Ascending aorta (tissue), 2 donors: ENCODE measurements around the gene ATP11A. TPM values are rescaled to one million over a fixed set of nuclear protein-coding genes. Genes with fewer than 3 reads are reported as not detected.

ENCODE experiments used
- DNase-seq, 2 donors: peaks; one replicate each; pipeline ENCODE4 v3.0.0-alpha.2; 2019; ENCODE audit warnings: low spot score in 2 of 2
- H3K27ac ChIP-seq, 2 donors: fragments of 200-600 bp; sonication (generic); one replicate each; pipeline ENCODE4 v1.5.1; 2016 to 2017; ENCODE audit warnings: mild to moderate bottlenecking in 1 of 2
- H3K27me3 ChIP-seq: fragments of 200-600 bp; sonication (generic); one replicate; pipeline ENCODE4 v1.5.1; 2017
- H3K36me3 ChIP-seq, 2 donors: fragments of 200-600 bp; sonication (generic); one replicate each; pipeline ENCODE4 v1.5.1; 2016
- H3K4me1 ChIP-seq, 2 donors: fragments of 200-600 bp; sonication (generic); one replicate each; pipeline ENCODE4 v1.5.1; 2016 to 2017; ENCODE audit warnings: mild to moderate bottlenecking in 1 of 2
- H3K4me3 ChIP-seq, 2 donors: fragments of 200-600 bp; sonication (generic); one replicate each; pipeline ENCODE4 v1.5.1; 2016 to 2017; ENCODE audit warnings: mild to moderate bottlenecking in 1 of 2
- H3K9me3 ChIP-seq, 2 donors: fragments of 200-600 bp; sonication (generic); one replicate each; pipeline ENCODE4 v1.5.1; 2016
- intact Hi-C: fragments of 100-400 bp; cut with DNase I; formaldehyde crosslinking; loops from one replicate; pipeline ENCODE4 v1.15.1; 2023
- total RNA-seq: library from RNA; depleted of rRNA; stranded (reverse); fragments of >200 nt; gene quantifications from one replicate; pipeline ENCODE4 v1.1.0, GENCODE V29; 2016
- TF ChIP-seq, protein P1 (sequence below), 3 experiments: fragments of 200-600 bp in 2 of 3; fragments of 450-650 bp in 1 of 3; sonication (generic) in 2 of 3; IDR thresholded peaks; one replicate each; pipeline ENCODE4 v1.5.1; 2016 to 2019; ENCODE audit warnings: antibody characterized with exemption in 3 of 3, mild to moderate bottlenecking in 1 of 3, moderate library complexity in 1 of 3

The ATP11A gene
- total RNA-seq, 1 donor from 2014 or later: 50.1 TPM

DNA sequence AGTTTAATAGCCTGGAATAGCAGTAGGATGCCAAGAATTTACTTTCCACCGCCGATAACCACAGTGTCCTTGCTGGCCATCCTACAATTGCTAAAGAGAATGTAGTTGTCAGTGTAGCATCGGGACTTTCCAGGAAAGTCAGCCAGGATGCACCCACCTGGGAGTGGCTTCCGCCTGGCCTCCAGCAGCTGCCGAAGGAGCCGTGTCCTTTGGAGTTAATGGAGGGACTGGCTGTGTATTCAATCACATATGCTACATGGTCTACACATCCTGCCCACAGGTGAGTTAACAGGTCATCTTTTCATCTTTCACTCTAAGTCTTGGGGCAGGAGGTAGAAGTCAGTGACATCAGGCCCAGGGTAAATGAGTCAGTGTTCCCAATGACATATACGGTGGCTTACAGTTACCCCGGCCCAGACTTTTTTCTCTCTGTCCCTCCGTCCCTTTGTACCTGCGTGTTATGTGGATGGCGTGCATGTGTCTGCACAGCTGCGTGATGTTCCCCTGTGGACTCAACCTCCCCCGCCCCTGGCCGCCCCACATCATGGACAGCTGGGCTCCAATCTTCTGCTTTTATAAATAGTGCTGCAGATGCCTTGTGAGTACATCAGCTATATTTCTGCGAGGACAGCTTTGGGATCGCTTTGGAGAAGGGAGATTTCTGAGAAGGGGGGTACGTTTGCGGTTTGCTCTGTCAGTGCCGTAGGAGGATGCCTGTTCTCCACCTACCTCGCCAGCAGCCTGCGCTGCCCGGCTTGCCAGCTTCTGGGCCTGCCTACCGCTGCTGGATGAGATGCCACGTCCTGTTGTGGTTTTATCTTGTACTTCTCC, 63.1 kb downstream of the ATP11A start:
- TF ChIP-seq, protein P1, sequence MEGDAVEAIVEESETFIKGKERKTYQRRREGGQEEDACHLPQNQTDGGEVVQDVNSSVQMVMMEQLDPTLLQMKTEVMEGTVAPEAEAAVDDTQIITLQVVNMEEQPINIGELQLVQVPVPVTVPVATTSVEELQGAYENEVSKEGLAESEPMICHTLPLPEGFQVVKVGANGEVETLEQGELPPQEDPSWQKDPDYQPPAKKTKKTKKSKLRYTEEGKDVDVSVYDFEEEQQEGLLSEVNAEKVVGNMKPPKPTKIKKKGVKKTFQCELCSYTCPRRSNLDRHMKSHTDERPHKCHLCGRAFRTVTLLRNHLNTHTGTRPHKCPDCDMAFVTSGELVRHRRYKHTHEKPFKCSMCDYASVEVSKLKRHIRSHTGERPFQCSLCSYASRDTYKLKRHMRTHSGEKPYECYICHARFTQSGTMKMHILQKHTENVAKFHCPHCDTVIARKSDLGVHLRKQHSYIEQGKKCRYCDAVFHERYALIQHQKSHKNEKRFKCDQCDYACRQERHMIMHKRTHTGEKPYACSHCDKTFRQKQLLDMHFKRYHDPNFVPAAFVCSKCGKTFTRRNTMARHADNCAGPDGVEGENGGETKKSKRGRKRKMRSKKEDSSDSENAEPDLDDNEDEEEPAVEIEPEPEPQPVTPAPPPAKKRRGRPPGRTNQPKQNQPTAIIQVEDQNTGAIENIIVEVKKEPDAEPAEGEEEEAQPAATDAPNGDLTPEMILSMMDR (IDR thresholded peaks at IDR 0.05): no peak
- no peaks in the 10 kb centered on the region for H3K4me1 ChIP-seq
- intact Hi-C loops: no loop called here

DNA sequence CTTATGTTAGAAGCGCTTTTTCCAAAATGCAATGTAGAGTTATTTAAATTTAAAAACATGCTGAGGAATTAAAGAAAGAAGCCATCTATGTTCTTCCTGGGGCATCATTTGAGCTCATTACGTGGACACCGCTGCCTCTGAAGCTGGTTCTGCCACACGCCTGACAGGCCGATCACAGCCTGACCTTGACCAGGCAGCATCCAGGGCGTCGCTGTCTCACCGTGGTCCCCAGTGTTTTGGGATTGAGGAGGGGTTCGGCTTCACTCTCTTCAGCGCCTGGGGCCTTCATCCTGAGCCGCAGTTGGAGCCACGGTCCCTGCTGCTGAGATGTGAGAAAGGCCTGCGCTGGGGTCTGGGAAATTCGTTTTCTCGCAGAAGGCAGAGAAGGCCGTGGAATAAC, 64.0 kb downstream of the ATP11A start:
- DNase-seq: no peak
- Histone ChIP-seq H3K27ac (no peak overlapping the region), H3K27me3 (no peaks in the 10 kb centered on the region)

More for the DNA sequence above, 63.1 kb downstream of the ATP11A start:
- no peaks in the 10 kb centered on the region for H3K27me3 ChIP-seq
- no peak for DNase-seq
- peaks cover 0 to 1% of the 10 kb centered on the region in 2 donors for H3K9me3 ChIP-seq
- H3K4me3 ChIP-seq: no peak overlapping the region
- no peaks in the 10 kb centered on the region for H3K36me3 ChIP-seq
- no peak overlapping the region for H3K27ac ChIP-seq

DNA sequence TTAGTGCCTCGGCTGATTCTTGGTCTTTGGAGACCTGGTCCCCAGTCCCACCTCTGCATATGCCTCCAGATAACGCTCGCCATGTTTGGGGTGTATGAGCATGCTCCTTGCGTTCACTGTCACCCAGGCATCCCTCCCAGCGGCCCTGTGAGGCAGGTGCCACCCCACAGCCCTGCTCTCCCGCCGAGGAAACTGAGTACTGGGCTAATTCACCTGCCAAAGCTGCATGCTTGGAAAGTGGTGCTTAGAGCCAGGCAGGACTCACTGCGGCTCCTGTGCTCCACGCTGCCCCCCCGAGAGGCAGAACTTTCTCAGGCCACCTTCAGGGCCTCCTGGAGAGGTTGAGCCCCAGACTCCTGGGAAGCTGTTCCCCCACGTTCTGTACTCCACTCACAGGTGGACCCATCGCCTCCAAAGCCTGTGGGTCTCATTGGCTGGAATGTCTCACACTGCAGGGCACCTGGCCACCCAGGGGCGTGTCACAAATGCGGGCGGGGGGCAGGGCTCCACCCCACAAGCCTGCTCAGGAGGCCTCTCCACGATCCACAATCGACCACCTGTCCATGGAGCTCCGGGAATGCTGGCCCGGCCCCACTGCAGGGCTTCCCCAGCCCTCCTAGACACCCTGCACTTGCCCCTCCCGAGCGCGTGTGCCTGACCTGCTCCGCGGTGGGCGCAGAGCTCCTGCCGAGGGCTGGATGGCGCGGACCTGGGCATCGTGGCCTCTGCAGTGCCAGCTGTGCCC, 64.6 kb downstream of the ATP11A start:
- Histone ChIP-seq H3K4me3 (no peak overlapping the region), H3K4me1 (no peaks in the 10 kb centered on the region), H3K36me3 (no peaks in the 10 kb centered on the region), H3K9me3 (peaks cover 0 to 4% of the 10 kb centered on the region in 2 donors), H3K27me3 (no peaks in the 10 kb centered on the region), H3K27ac (no peak overlapping the region)
- intact Hi-C loops: no loop called here
- TF ChIP-seq, protein P1 (IDR thresholded peaks at IDR 0.05): no peak
- no peak for DNase-seq

More for the DNA sequence above, 64.0 kb downstream of the ATP11A start:
- TF ChIP-seq, protein P1 (IDR thresholded peaks at IDR 0.05): no peak
- Histone ChIP-seq H3K4me1 (no peaks in the 10 kb centered on the region), H3K9me3 (peaks cover 0 to 4% of the 10 kb centered on the region in 2 donors), H3K36me3 (no peaks in the 10 kb centered on the region), H3K4me3 (no peak overlapping the region)
- intact Hi-C loops: no loop called here

GRCh38 chr13:112755331-112755730, 65.5 kb downstream of the ATP11A start:
- Histone ChIP-seq H3K36me3 (no peaks in the 10 kb centered on the region), H3K4me3 (no peak overlapping the region), H3K27ac (no peak overlapping the region), H3K4me1 (no peaks in the 10 kb centered on the region), H3K27me3 (no peaks in the 10 kb centered on the region), H3K9me3 (peaks cover 0 to 4% of the 10 kb centered on the region in 2 donors)
- no peak for DNase-seq
- TF ChIP-seq, protein P1 (IDR thresholded peaks at IDR 0.05): no peak
- intact Hi-C loops: no loop called here

GRCh38 chr13:112756081-112756480, 66.2 kb downstream of the ATP11A start:
- no peaks in the 10 kb centered on the region for H3K27me3 ChIP-seq
- H3K27ac ChIP-seq: no peak overlapping the region
- no peak overlapping the region for H3K4me3 ChIP-seq
- H3K9me3 ChIP-seq: peaks cover 0 to 4% of the 10 kb centered on the region in 2 donors
- no peaks in the 10 kb centered on the region for H3K4me1 ChIP-seq
- TF ChIP-seq, protein P1 (IDR thresholded peaks at IDR 0.05): no peak
- no peaks in the 10 kb centered on the region for H3K36me3 ChIP-seq
- intact Hi-C loops: no loop called here
- DNase-seq: no peak
